Upper lobe of left lung (tissue), 4 donors: ENCODE results near the gene RALGAPA2.

Source experiments
- EP300 ChIP-seq, 4 donors: sonication (generic); formaldehyde crosslinking; IDR thresholded peaks; one replicate each; pipeline ENCODE4 v1.5.1; 2017; ENCODE audit warnings: antibody characterized with exemption in 4 of 4, control low read depth in 2 of 4
- POLR2A ChIP-seq, 4 donors: fragments of 450-650 bp; IDR thresholded peaks; one replicate each; pipeline ENCODE4 v1.5.1; 2016 to 2017; ENCODE audit warnings: antibody characterized with exemption in 4 of 4, mild to moderate bottlenecking in 2 of 4
- POLR2AphosphoS5 ChIP-seq, 2 donors: sonication (generic); formaldehyde crosslinking; IDR thresholded peaks; one replicate each; pipeline ENCODE4 v1.5.1; 2017; ENCODE audit warnings: antibody characterized with exemption in 2 of 2
- TF ChIP-seq, protein P1 (sequence below), 6 experiments: fragments of 450-650 bp in 4 of 6; fragments of 200-600 bp in 2 of 6; sonication (generic) in 2 of 6; IDR thresholded peaks; one replicate each; pipeline ENCODE4 v1.5.1; 2016 to 2019; ENCODE audit warnings: antibody characterized with exemption in 6 of 6

DNA sequence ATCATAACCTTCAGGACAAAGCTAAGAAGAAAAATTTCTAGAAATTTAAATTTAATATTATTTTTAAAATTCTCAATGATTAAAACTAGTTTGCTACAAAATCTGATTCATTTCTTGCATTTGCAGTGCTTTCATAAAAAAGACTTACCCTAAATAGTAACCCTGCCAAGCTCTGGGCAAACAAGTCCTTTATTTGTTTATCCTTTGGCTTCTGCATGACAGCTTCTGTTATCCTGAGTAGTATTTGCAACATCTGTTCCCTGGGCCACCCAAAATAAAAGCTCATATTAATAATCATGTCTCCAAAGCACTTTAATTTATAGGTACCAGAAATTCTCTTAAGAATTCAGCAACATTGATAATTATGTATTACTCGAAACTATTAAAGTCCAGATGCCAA, 101.3 kb downstream of the RALGAPA2 start:
- TF ChIP-seq, protein P1, sequence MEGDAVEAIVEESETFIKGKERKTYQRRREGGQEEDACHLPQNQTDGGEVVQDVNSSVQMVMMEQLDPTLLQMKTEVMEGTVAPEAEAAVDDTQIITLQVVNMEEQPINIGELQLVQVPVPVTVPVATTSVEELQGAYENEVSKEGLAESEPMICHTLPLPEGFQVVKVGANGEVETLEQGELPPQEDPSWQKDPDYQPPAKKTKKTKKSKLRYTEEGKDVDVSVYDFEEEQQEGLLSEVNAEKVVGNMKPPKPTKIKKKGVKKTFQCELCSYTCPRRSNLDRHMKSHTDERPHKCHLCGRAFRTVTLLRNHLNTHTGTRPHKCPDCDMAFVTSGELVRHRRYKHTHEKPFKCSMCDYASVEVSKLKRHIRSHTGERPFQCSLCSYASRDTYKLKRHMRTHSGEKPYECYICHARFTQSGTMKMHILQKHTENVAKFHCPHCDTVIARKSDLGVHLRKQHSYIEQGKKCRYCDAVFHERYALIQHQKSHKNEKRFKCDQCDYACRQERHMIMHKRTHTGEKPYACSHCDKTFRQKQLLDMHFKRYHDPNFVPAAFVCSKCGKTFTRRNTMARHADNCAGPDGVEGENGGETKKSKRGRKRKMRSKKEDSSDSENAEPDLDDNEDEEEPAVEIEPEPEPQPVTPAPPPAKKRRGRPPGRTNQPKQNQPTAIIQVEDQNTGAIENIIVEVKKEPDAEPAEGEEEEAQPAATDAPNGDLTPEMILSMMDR (IDR thresholded peaks at IDR 0.05) = no peak
- TF ChIP-seq EP300 (IDR thresholded peaks at IDR 0.05) (no peak), POLR2A (IDR thresholded peaks at IDR 0.05) (no peak), POLR2AphosphoS5 (IDR thresholded peaks at IDR 0.05) (no peak)
